PC-9 (cell line): ENCODE data around the gene SEMA3E. TPM values are rescaled to one million over a fixed set of nuclear protein-coding genes. Genes with fewer than 3 reads are reported as not detected.

ENCODE experiments used
- BruUV-seq: library from RNA; stranded (reverse); fragments of 400-500 nt; replicated peaks from 2 replicates; lab custom pipeline; 2021; lab: Mats Ljungman, UMichigan
- CTCF ChIA-PET: fragments of 300-600 bp; sonication (Branson Sonifier 250); formaldehyde crosslinking; loops from one replicate; lab custom pipeline; 2022; ENCODE audit warnings: antibody characterized with exemption; lab: Charles Lee
- POLR2A ChIA-PET: fragments of 300-600 bp; sonication (Branson Sonifier 250); formaldehyde crosslinking; loops from one replicate; lab custom pipeline; 2022; ENCODE audit warnings: antibody characterized with exemption; ENCODE audit not compliant: unreplicated experiment; lab: Charles Lee
- DNase-seq, 2 experiments: peaks; one replicate each; pipeline versions ENCODE4 v3.0.0 to v3.0.0-alpha.2; 2015 to 2022; ENCODE audit warnings: mixed read lengths in 1 of 2
- H2AFZ ChIP-seq: fragments of 200-600 bp; sonication (generic); 2 replicates; pipeline ENCODE4 v1.8.1; 2017; ENCODE audit warnings: antibody characterized with exemption
- H3F3A ChIP-seq: fragments of 200-600 bp; sonication (generic); 2 replicates; pipeline ENCODE4 v1.8.1; 2017; ENCODE audit warnings: antibody characterized with exemption, mild to moderate bottlenecking, low read depth; ENCODE audit not compliant: insufficient read depth
- H3K27ac ChIP-seq: fragments of 200-600 bp; sonication (generic); 2 replicates; pipeline ENCODE4 v1.6.1; 2016; ENCODE audit warnings: mixed run types
- H3K27me3 ChIP-seq: fragments of 200-600 bp; sonication (generic); 2 replicates; pipeline ENCODE4 v1.6.1; 2016; ENCODE audit warnings: low read depth, mixed run types; ENCODE audit not compliant: insufficient read depth
- H3K36me3 ChIP-seq: fragments of 200-600 bp; sonication (generic); 2 replicates; pipeline ENCODE4 v1.6.1; 2016; ENCODE audit warnings: low read depth, mixed run types
- H3K4me1 ChIP-seq: fragments of 200-600 bp; sonication (generic); replicated peaks from 2 replicates; pipeline ENCODE4 v1.6.1; 2016; ENCODE audit warnings: mixed run types; ENCODE audit not compliant: insufficient read depth
- H3K4me2 ChIP-seq: fragments of 200-600 bp; sonication (generic); 2 replicates; pipeline ENCODE4 v1.6.1; 2017; ENCODE audit warnings: mixed run types
- H3K4me3 ChIP-seq: fragments of 200-600 bp; sonication (generic); 2 replicates; pipeline ENCODE4 v1.6.1; 2016; ENCODE audit warnings: mixed run types
- H3K79me2 ChIP-seq: fragments of 200-600 bp; sonication (generic); 2 replicates; pipeline ENCODE4 v1.6.1; 2017; ENCODE audit warnings: low read depth, mixed run types
- H3K9me2 ChIP-seq: fragments of 200-600 bp; sonication (generic); 2 replicates; pipeline ENCODE4 v1.8.1; 2017; ENCODE audit warnings: mild to moderate bottlenecking; ENCODE audit not compliant: insufficient read depth
- H3K9me3 ChIP-seq: fragments of 200-600 bp; sonication (generic); 2 replicates; pipeline ENCODE4 v1.8.1; 2016; ENCODE audit warnings: low read depth; ENCODE audit not compliant: insufficient read depth
- H4K20me1 ChIP-seq: fragments of 200-600 bp; sonication (generic); 2 replicates; pipeline ENCODE4 v1.8.1; 2017; ENCODE audit not compliant: insufficient read depth
- CTCF ChIP-seq: fragments of 200-600 bp; sonication (generic); conservative IDR thresholded peaks from 2 replicates; pipeline ENCODE4 v1.6.1; 2017; ENCODE audit warnings: mixed run types, antibody characterized with exemption, mild to moderate bottlenecking, moderate library complexity
- EZH2 ChIP-seq: fragments of 200-600 bp; sonication (generic); IDR thresholded peaks from 2 replicates; pipeline ENCODE4 v1.8.0; 2017; ENCODE audit warnings: antibody characterized with exemption, low read depth
- intact Hi-C: fragments of 100-400 bp; cut with micrococcal nuclease; formaldehyde crosslinking; loops from one replicate; pipeline ENCODE4 v1.10.0; 2022; ENCODE audit not compliant: unreplicated experiment
- total RNA-seq: library from RNA; stranded (reverse); gene quantifications from 2 replicates; pipeline ENCODE4 v1.2.3, GENCODE V29; 2021

Gene SEMA3E
- total RNA-seq, 1 experiment from 2014 or later, result 2.1 TPM

GRCh38 chr7:83469076-83469475 is 179.9 kb downstream of the SEMA3E start:
- TF ChIP-seq CTCF, result no peak
- no peak for TF ChIP-seq EZH2
- Histone ChIP-seq H3K27ac (peak overlapping the region; percentile 68), H3K36me3 (no peaks in the 10 kb centered on the region), H3K9me2 (no peaks in the 10 kb centered on the region), H3K4me2 (peak overlapping the region; percentile 63; the same call in 1 of the 2 replicates), H3K27me3 (no peaks in the 10 kb centered on the region), H3F3A (peaks cover 8% of the 10 kb centered on the region), H3K4me3 (no peak overlapping the region), H2AFZ (no peak overlapping the region), H3K4me1 (peaks cover 19% of the 10 kb centered on the region), H3K79me2 (no peaks in the 10 kb centered on the region), H3K9me3 (peaks cover 9% of the 10 kb centered on the region; the same call in 1 of the 2 replicates), H4K20me1 (no peaks in the 10 kb centered on the region)
- intact Hi-C loops, result loop anchor here (2.0 kb wide), 1 partner anchor 180 kb away; the partner anchor contains the start of gene SEMA3E
- CTCF ChIA-PET, result interaction anchor here (0.7 kb wide), 2 partner anchors 56 to 1977 kb away, joined by 3 read pairs; no protein-coding TSS in a partner anchor
- POLR2A ChIA-PET, result no interaction called here
- DNase-seq, result peak in 1 of 2 experiments; percentile 57
- BruUV-seq, result no TSS peak

- Histone ChIP-seq H3K4me2 (peak overlapping the region; percentile 63), H3K4me3 (no peak overlapping the region), H4K20me1 (no peaks in the 10 kb centered on the region), H3K9me2 (no peaks in the 10 kb centered on the region), H3K79me2 (no peaks in the 10 kb centered on the region), H2AFZ (no peak overlapping the region), H3K27ac (peak overlapping the region; percentile 68), H3K27me3 (no peaks in the 10 kb centered on the region), H3K9me3 (peaks cover 9% of the 10 kb centered on the region; the same call in 1 of the 2 replicates), H3K36me3 (no peaks in the 10 kb centered on the region), H3F3A (peaks cover 8% of the 10 kb centered on the region), H3K4me1 (peaks cover 19% of the 10 kb centered on the region)
- ChIA-PET CTCF (interaction anchor here (0.7 kb wide), 1 partner anchor 1976 kb away, joined by 3 read pairs; no protein-coding TSS in a partner anchor), POLR2A (no interaction called here)
- intact Hi-C loops, result loop anchor here (1.0 to 2.0 kb wide), 4 partner anchors 56 to 217 kb away; partner anchors contain the start of gene SEMA3E
- no TSS peak for BruUV-seq
- peak; percentile 95 to 97 for DNase-seq
- TF ChIP-seq EZH2, result no peak
- peak; percentile 33; the same call in 1 of the 2 replicates for TF ChIP-seq CTCF
Measured at GRCh38 chr7:83468251-83468739, 180.6 kb downstream of the SEMA3E start.

GRCh38 chr7:83467493-83467892 is 181.4 kb downstream of the SEMA3E start:
- Histone ChIP-seq H4K20me1 (no peaks in the 10 kb centered on the region), H3K27me3 (no peaks in the 10 kb centered on the region), H3K36me3 (no peaks in the 10 kb centered on the region), H3K9me2 (no peaks in the 10 kb centered on the region), H2AFZ (no peak overlapping the region), H3K9me3 (peaks cover 9% of the 10 kb centered on the region; the same call in 1 of the 2 replicates), H3K79me2 (no peaks in the 10 kb centered on the region), H3K27ac (peak overlapping the region; percentile 60; the same call in 1 of the 2 replicates), H3F3A (peaks cover 8% of the 10 kb centered on the region), H3K4me3 (no peak overlapping the region), H3K4me2 (no peak overlapping the region), H3K4me1 (peaks cover 19% of the 10 kb centered on the region)
- no TSS peak for BruUV-seq
- no peak for DNase-seq
- CTCF ChIA-PET, result no interaction called here
- POLR2A ChIA-PET, result no interaction called here
- intact Hi-C loops, result no loop called here
- TF ChIP-seq EZH2, result no peak
- TF ChIP-seq CTCF, result no peak
